Progenitor cell of endocrine pancreas (in vitro differentiated cells): ENCODE data around the gene SP110. TPM values are rescaled to one million over a fixed set of nuclear protein-coding genes. Genes with fewer than 3 reads are reported as not detected.

Experiments
- DNase-seq: peaks from one replicate; pipeline ENCODE4 v3.0.0; 2021; ENCODE audit warnings: low spot score; ENCODE audit not compliant: unreplicated experiment
- H3K27ac Mint-ChIP-seq: 2 replicates; pipeline ENCODE4 v1.8.0; 2021; ENCODE audit warnings: mild to moderate bottlenecking, moderate library complexity, mixed read lengths
- H3K27me3 Mint-ChIP-seq: 2 replicates; pipeline ENCODE4 v1.8.0; 2021; ENCODE audit warnings: mixed read lengths
- H3K36me3 Mint-ChIP-seq: 2 replicates; pipeline ENCODE4 v1.8.0; 2022; ENCODE audit warnings: mixed read lengths; ENCODE audit not compliant: insufficient read depth
- H3K4me1 Mint-ChIP-seq: 2 replicates; pipeline ENCODE4 v1.8.0; 2021; ENCODE audit warnings: low read depth, mixed read lengths
- H3K4me3 Mint-ChIP-seq: 2 replicates; pipeline ENCODE4 v1.8.0; 2021; ENCODE audit warnings: low read depth, mild to moderate bottlenecking, moderate library complexity, mixed read lengths
- H3K9me3 Mint-ChIP-seq: 2 replicates; pipeline ENCODE4 v1.8.0; 2021; ENCODE audit warnings: low read depth, mixed read lengths
- CTCF ChIP-seq: fragments of 200-600 bp; sonication (generic); IDR thresholded peaks from one replicate; pipeline ENCODE4 v1.5.0; 2021; ENCODE audit warnings: antibody characterized with exemption, mild to moderate bottlenecking; ENCODE audit not compliant: unreplicated experiment
- total RNA-seq: library from RNA; stranded (reverse); gene quantifications from 2 replicates; pipeline ENCODE4 v1.2.1, GENCODE V29; 2021

SP110 gene
- total RNA-seq, 1 donor from 2014 or later, result 5.8 TPM

DNA sequence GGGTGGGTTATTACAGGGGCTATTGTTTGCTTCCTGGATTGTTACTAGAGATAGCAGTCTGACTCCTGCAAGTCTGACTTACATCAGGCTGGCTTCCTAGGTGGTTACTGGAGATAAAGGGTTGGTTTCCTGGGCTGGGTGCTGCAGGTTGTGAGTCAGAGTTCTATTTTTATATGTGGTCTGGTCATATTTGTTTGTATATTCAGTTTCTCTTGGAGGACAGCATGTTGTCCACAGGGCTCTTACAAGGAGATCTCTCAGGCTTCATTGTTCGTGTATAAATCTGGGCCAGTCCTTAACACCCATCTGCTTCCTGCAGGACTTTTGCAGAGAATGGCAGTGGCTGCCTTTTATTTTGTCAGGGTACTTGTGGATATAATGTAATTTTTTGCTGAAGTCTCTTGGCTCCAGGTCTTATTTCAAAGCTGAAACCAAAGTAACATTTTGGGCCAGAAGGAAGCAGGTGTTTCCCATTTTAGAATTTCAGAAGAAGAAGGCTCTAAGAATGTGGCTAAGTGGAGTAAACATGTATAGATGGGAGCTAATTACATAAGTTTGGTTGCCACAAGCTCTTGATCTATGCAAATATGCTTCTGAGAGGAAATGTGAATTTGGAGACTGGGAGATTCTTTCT is 85.2 kb downstream of the SP110 start:
- no peak for TF ChIP-seq CTCF
- Mint-ChIP-seq H3K4me3 (no peak overlapping the region), H3K9me3 (peaks cover 3% of the 10 kb centered on the region), H3K36me3 (no peaks in the 10 kb centered on the region), H3K27me3 (peaks cover 3% of the 10 kb centered on the region), H3K4me1 (peaks cover 5% of the 10 kb centered on the region), H3K27ac (no peak overlapping the region)
- DNase-seq, result no peak

DNA sequence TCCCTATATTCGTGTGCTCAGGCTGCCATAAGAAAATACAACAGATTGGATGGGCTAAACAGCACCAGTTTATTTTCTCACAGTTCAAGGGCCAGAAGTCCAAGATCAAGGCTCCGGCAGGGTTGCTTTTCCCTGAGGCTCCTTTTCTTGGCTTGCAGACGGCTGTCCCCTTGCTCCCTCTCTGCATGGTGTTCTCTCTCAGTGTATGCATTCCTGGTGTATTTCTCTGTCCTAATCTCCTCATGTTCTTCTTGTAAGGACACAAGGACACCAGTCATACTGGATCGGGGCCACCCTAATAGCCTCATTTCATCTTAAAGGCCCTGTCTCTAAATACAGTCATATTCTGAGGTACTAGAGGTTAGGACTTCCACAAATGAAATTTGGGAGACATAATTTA is 88.4 kb downstream of the SP110 start:
- peaks cover 3% of the 10 kb centered on the region for H3K9me3 Mint-ChIP-seq
- H3K27me3 Mint-ChIP-seq, result no peaks in the 10 kb centered on the region
- H3K4me3 Mint-ChIP-seq, result no peak overlapping the region
- H3K27ac Mint-ChIP-seq, result no peak overlapping the region
- no peaks in the 10 kb centered on the region for H3K36me3 Mint-ChIP-seq
- H3K4me1 Mint-ChIP-seq, result peaks cover 5% of the 10 kb centered on the region
- no peak for DNase-seq
- no peak for TF ChIP-seq CTCF

- Mint-ChIP-seq H3K4me1 (peaks cover 5% of the 10 kb centered on the region), H3K4me3 (no peak overlapping the region), H3K27me3 (no peaks in the 10 kb centered on the region), H3K36me3 (no peaks in the 10 kb centered on the region), H3K9me3 (peaks cover 3% of the 10 kb centered on the region), H3K27ac (no peak overlapping the region)
- no peak for TF ChIP-seq CTCF
- DNase-seq, result no peak
Observed at GRCh38 chr2:230130668-230131364, 89.0 kb downstream of the SP110 start.

DNA sequence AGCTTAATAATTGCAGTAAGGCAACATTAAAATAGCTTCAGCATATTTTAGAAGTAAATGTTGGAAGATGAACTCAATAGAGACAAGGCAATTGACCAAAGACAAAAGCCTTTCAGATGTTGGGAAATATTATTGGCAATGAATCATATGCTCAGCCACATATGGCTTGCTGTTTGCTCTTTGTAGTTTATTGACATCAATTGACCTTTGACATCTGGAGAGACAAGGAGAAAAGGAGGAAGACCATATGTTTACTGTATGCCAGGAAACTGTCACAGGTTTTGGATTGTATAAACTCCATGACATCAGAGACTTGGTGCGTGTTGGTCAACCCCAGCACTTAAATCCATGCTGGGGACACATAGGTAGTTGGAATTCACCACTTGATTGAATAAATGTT is 90.4 kb downstream of the SP110 start:
- peaks cover 3% of the 10 kb centered on the region for H3K9me3 Mint-ChIP-seq
- no peak for DNase-seq
- H3K4me1 Mint-ChIP-seq, result peaks cover 5% of the 10 kb centered on the region
- H3K36me3 Mint-ChIP-seq, result no peaks in the 10 kb centered on the region
- H3K27me3 Mint-ChIP-seq, result no peaks in the 10 kb centered on the region
- H3K27ac Mint-ChIP-seq, result no peak overlapping the region
- no peak for TF ChIP-seq CTCF
- H3K4me3 Mint-ChIP-seq, result no peak overlapping the region

- H3K4me3 Mint-ChIP-seq, result no peak overlapping the region
- no peak for DNase-seq
- H3K36me3 Mint-ChIP-seq, result no peaks in the 10 kb centered on the region
- peaks cover 5% of the 10 kb centered on the region for H3K4me1 Mint-ChIP-seq
- H3K9me3 Mint-ChIP-seq, result peaks cover 3% of the 10 kb centered on the region
- no peak for TF ChIP-seq CTCF
- H3K27ac Mint-ChIP-seq, result no peak overlapping the region
- H3K27me3 Mint-ChIP-seq, result no peaks in the 10 kb centered on the region
Observed at GRCh38 chr2:230128623-230129342, 91.0 kb downstream of the SP110 start.
